Stimulated activated memory B cell treated with anti-CD40 and anti-IgM and Interleukin-4, amounts not matched to agents 10 μg/mL and 1 μg/mL and 100 μg/mL, for 72 hours (primary cell): ENCODE results near the gene CD1C.

ENCODE experiments used
- ATAC-seq: fragments of 150-1000 bp; cut with Tn5 transposase; 2 replicates; pipeline ENCODE4 v1.10.0; 2021
- H3K27ac Mint-ChIP-seq: one replicate; pipeline ENCODE4 v1.8.0; 2022; ENCODE audit warnings: mild to moderate bottlenecking, mixed read lengths
- H3K27me3 Mint-ChIP-seq: one replicate; pipeline ENCODE4 v1.8.0; 2022; ENCODE audit warnings: mixed read lengths
- H3K36me3 Mint-ChIP-seq: one replicate; pipeline ENCODE4 v1.8.0; 2022; ENCODE audit warnings: mixed read lengths
- H3K4me1 Mint-ChIP-seq: one replicate; pipeline ENCODE4 v1.8.0; 2022; ENCODE audit warnings: mixed read lengths
- H3K4me3 Mint-ChIP-seq: one replicate; pipeline ENCODE4 v1.8.0; 2022; ENCODE audit warnings: mild to moderate bottlenecking, moderate library complexity, mixed read lengths
- H3K9me3 Mint-ChIP-seq: one replicate; pipeline ENCODE4 v1.8.0; 2022; ENCODE audit warnings: mixed read lengths

Gene CD1C

GRCh38 chr1:158290321-158290844, 660 bp downstream of the CD1C start:
- Mint-ChIP-seq H3K9me3 (no peaks in the 10 kb centered on the region), H3K36me3 (no peaks in the 10 kb centered on the region), H3K4me3 (no peak overlapping the region), H3K4me1 (peaks cover 27% of the 10 kb centered on the region), H3K27me3 (no peaks in the 10 kb centered on the region), H3K27ac (no peak overlapping the region)
- ATAC-seq = no peak

DNA sequence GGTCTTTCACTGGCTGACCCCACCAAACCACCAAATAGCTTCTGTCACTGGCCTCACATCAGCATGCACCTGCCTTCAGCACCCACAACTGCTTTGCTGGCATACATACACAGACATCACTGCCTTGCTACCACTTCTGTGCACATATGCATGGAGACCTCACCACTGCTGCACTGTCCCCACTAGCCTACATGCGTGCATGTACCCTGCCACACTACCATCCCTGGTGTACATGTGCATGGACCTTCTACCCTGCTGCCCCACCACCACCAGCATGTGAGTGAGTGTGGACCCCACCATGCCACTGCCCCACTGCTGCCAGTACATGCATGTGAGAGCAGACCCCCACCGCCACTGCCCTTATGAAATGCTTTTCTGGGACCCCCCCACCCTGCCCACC, 6.1 kb downstream of the CD1C start:
- Mint-ChIP-seq H3K27me3 (no peaks in the 10 kb centered on the region), H3K9me3 (peaks cover 11% of the 10 kb centered on the region), H3K4me3 (no peak overlapping the region), H3K27ac (no peak overlapping the region), H3K4me1 (no peaks in the 10 kb centered on the region), H3K36me3 (peaks cover 21% of the 10 kb centered on the region)
- no peak for ATAC-seq

DNA sequence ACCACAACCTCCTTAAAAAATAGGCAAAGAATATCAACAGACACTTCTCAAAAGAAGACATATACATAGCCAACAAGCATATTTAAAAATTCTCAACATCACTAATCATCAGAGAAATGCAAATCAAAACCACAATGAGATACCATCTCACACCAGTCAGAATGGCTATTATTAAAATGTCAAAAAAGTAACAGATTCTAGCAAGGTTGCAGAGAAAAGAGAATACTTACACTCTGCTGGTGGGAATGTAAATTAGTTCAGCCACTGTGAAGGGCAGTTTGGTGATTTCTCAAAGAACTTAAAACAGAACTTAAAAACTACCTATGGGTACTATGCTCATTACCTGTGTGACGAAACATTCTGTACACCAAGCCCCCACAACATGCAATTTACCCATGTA, 20.9 kb downstream of the CD1C start:
- no peak for ATAC-seq
- peaks cover 18% of the 10 kb centered on the region for H3K4me1 Mint-ChIP-seq
- no peaks in the 10 kb centered on the region for H3K27me3 Mint-ChIP-seq
- H3K36me3 Mint-ChIP-seq = peaks cover 7% of the 10 kb centered on the region
- H3K9me3 Mint-ChIP-seq = peaks cover 9% of the 10 kb centered on the region
- no peak overlapping the region for H3K4me3 Mint-ChIP-seq
- no peak overlapping the region for H3K27ac Mint-ChIP-seq

DNA sequence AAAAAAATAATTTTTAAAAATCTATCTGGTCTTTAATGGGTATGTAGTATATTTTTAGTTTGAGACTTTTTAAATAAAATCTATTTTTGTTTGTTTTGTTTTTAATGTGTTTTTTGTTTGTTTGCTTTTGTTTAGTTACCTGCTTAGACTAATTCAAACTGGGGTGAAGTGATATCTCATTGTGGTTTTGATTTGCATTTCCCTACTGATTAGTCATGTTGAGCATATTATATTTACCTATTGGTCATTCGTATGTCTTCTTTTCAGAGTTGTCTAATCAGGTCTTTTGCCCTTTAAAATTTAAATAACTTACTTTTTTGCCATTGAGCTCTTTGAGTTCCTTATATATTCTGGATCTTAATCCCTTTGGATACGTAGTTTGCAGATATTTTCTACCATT, 21.3 kb downstream of the CD1C start:
- Mint-ChIP-seq H3K27ac (no peak overlapping the region), H3K27me3 (no peaks in the 10 kb centered on the region), H3K9me3 (peaks cover 9% of the 10 kb centered on the region), H3K36me3 (peaks cover 7% of the 10 kb centered on the region), H3K4me3 (no peak overlapping the region), H3K4me1 (peaks cover 18% of the 10 kb centered on the region)
- ATAC-seq = no peak

- no peak for ATAC-seq
Observed at GRCh38 chr1:158323866-158324265, 34.1 kb downstream of the CD1C start.

DNA sequence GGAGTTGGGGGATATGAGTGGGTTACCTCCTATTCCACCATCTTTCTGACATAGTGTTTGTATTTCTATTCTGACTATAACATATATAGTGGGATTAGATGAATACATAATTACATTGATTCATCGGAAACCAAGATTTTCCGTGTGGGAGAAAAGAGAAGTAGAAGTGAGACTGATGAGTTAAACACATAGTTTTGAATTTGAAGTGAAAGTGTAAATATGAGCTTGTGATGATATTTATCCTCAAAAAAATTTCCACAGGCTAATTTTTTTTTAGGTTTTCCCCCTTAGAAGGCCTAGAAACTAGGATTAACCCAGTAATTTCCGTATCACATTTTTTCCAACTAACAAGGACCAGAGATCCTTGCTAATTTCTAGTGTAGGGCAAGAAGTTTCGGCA, 34.7 kb downstream of the CD1C start:
- peaks cover 9% of the 10 kb centered on the region for H3K9me3 Mint-ChIP-seq
- peak; percentile 80 for ATAC-seq
- no peaks in the 10 kb centered on the region for H3K27me3 Mint-ChIP-seq
- H3K27ac Mint-ChIP-seq = peak overlapping the region; percentile 74
- H3K36me3 Mint-ChIP-seq = peaks cover 12% of the 10 kb centered on the region
- H3K4me3 Mint-ChIP-seq = peak overlapping the region; percentile 38
- peaks cover 35% of the 10 kb centered on the region for H3K4me1 Mint-ChIP-seq

More at GRCh38 chr1:158323866-158324265, 34.1 kb downstream of the CD1C start:
- Mint-ChIP-seq H3K27me3 (no peaks in the 10 kb centered on the region), H3K9me3 (peaks cover 11% of the 10 kb centered on the region), H3K4me3 (no peak overlapping the region), H3K36me3 (peaks cover 16% of the 10 kb centered on the region), H3K27ac (peak overlapping the region; percentile 74), H3K4me1 (peaks cover 38% of the 10 kb centered on the region)

- Mint-ChIP-seq H3K9me3 (peaks cover 8% of the 10 kb centered on the region), H3K27ac (no peak overlapping the region), H3K27me3 (no peaks in the 10 kb centered on the region), H3K4me3 (no peak overlapping the region), H3K4me1 (peaks cover 22% of the 10 kb centered on the region), H3K36me3 (peaks cover 10% of the 10 kb centered on the region)
- no peak for ATAC-seq
Observed at GRCh38 chr1:158327481-158327880, 37.8 kb downstream of the CD1C start.

DNA sequence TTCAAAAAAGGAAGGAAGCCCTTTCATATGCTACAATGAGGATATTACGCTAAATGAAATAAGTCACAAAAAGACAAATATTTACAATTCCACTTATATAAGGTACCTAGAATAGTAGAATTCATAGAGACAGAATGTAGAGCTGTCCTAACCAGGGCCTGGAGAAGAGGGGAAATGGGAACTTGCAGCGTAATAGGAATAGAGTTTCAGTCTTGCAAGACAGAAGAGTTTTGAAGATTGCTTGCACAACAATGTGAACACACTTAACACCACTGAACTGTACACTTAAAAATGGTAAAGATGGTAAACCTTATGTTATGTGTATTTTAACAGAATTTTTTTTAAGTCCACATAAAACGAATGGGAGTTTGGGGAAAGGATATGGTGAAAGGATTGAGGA, 38.7 kb downstream of the CD1C start:
- Mint-ChIP-seq H3K9me3 (no peaks in the 10 kb centered on the region), H3K27me3 (no peaks in the 10 kb centered on the region), H3K27ac (no peak overlapping the region), H3K36me3 (peaks cover under 1% of the 10 kb centered on the region), H3K4me1 (peaks cover 16% of the 10 kb centered on the region), H3K4me3 (no peak overlapping the region)
- ATAC-seq = no peak

GRCh38 chr1:158329300-158329699, 39.6 kb downstream of the CD1C start:
- Mint-ChIP-seq H3K36me3 (no peaks in the 10 kb centered on the region), H3K27me3 (no peaks in the 10 kb centered on the region), H3K4me3 (no peak overlapping the region), H3K27ac (no peak overlapping the region), H3K4me1 (peaks cover 20% of the 10 kb centered on the region), H3K9me3 (no peaks in the 10 kb centered on the region)
- ATAC-seq = no peak

DNA sequence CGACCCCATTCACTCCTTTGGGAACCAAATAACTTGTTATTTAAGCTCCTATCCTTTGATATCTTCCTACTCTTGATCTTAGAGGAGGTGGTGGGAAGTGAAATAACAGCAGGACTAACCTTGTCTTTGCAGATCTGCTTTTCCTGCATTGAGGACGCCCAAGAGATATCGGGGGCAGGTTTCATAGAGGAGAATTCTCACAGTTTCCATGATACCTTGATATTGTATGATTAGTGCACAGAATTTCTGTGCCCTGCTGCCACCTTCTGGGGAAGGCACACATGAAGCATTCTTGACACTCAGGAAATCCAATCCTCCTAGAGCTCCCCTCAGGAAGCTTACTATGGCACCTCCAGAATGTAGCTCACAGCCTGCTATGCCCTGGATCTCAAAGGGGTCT, 40.0 kb downstream of the CD1C start:
- Mint-ChIP-seq H3K9me3 (no peaks in the 10 kb centered on the region), H3K27ac (no peak overlapping the region), H3K4me1 (peaks cover 20% of the 10 kb centered on the region), H3K36me3 (no peaks in the 10 kb centered on the region), H3K27me3 (no peaks in the 10 kb centered on the region), H3K4me3 (no peak overlapping the region)
- no peak for ATAC-seq

- no peaks in the 10 kb centered on the region for H3K9me3 Mint-ChIP-seq
- H3K36me3 Mint-ChIP-seq = no peaks in the 10 kb centered on the region
- peaks cover 21% of the 10 kb centered on the region for H3K4me1 Mint-ChIP-seq
- no peak overlapping the region for H3K4me3 Mint-ChIP-seq
- no peak for ATAC-seq
- no peak overlapping the region for H3K27ac Mint-ChIP-seq
- H3K27me3 Mint-ChIP-seq = no peaks in the 10 kb centered on the region
Observed at GRCh38 chr1:158330391-158331105, 40.8 kb downstream of the CD1C start.

GRCh38 chr1:158331106-158331425, 41.3 kb downstream of the CD1C start:
- Mint-ChIP-seq H3K4me3 (no peak overlapping the region), H3K36me3 (no peaks in the 10 kb centered on the region), H3K27me3 (no peaks in the 10 kb centered on the region), H3K9me3 (no peaks in the 10 kb centered on the region), H3K4me1 (peaks cover 21% of the 10 kb centered on the region), H3K27ac (no peak overlapping the region)
- ATAC-seq = no peak

GRCh38 chr1:158331481-158332150, 41.9 kb downstream of the CD1C start, which contains the start of gene CD1B:
Gene CD1B, minus strand, starts transcription at chr1:158331531. Its CDS starts 108 bp downstream, at chr1:158331423.
- no peaks in the 10 kb centered on the region for H3K9me3 Mint-ChIP-seq
- no peak within 1 kb of the TSS for H3K4me3 Mint-ChIP-seq
- peaks cover 21% of the 10 kb centered on the region for H3K4me1 Mint-ChIP-seq
- no peaks in the 10 kb centered on the region for H3K36me3 Mint-ChIP-seq
- no peak within 1 kb of the TSS for H3K27ac Mint-ChIP-seq
- ATAC-seq = no peak
- no peaks in the 10 kb centered on the region for H3K27me3 Mint-ChIP-seq

DNA sequence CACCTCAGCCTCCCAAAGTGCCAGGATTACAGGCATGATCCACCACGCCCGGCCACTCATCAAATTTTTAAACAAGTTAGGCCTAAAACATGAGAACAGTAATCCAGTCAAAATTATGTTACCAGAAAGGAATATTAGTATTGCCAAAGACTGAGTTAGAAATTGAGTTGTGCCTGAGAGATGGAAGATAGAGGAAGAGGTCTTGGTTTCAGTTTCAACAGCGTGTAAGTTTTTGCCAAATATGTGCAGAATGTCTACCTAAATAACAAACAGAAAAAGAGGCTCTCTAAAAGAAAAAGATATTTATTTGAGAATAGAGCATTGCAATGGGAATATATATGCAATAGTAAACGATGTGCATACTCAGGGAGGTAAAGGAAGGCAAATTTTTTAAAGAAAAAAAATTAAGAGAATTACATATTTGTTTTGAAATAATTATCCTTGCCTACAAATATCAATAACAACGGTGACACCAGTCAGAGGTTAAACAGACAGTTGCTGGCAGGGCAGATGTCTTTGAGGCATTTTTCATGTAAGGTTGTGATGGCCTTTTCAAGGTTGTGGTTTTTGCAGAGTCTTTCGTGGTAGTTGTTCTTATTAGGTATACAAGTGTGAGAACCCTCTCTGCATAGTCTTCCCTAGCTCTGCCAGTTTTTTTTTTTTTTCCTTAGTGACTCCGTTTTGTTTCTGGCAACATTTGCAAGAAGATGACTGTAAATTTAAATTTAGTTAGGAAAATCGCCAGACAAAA, 43.9 kb downstream of the CD1C start:
- Mint-ChIP-seq H3K27ac (peak overlapping the region; percentile 31), H3K4me1 (peaks cover 21% of the 10 kb centered on the region), H3K4me3 (peak overlapping the region; percentile 55), H3K36me3 (peaks cover 6% of the 10 kb centered on the region), H3K9me3 (peaks cover 6% of the 10 kb centered on the region), H3K27me3 (no peaks in the 10 kb centered on the region)
- no peak for ATAC-seq

- no peak overlapping the region for H3K27ac Mint-ChIP-seq
- peaks cover 21% of the 10 kb centered on the region for H3K4me1 Mint-ChIP-seq
- H3K27me3 Mint-ChIP-seq = no peaks in the 10 kb centered on the region
- no peak for ATAC-seq
- peaks cover 6% of the 10 kb centered on the region for H3K9me3 Mint-ChIP-seq
- H3K4me3 Mint-ChIP-seq = no peak overlapping the region
- peaks cover 6% of the 10 kb centered on the region for H3K36me3 Mint-ChIP-seq
Observed at GRCh38 chr1:158334526-158335212, 44.9 kb downstream of the CD1C start.
